ENCODE measurements around the gene DIAPH2. TPM values are rescaled to one million over a fixed set of nuclear protein-coding genes. Genes with fewer than 3 reads are reported as not detected.

Gene DIAPH2
- total RNA-seq, 2 donors from 2014 or later, result 19.1 to 31.9 TPM

GRCh38 chrX:97636473-97637140 lies 952.0 kb downstream of the DIAPH2 start:
- Histone ChIP-seq H3K27me3 (no peaks in the 10 kb centered on the region), H3K36me3 (no peaks in the 10 kb centered on the region), H3K27ac (no peak overlapping the region), H3K4me1 (no peaks in the 10 kb centered on the region), H3K9ac (ENCODE audit: low read depth in 2 of 2, low read length in 2 of 2) (no peak overlapping the region), H3K9me3 (no peaks in the 10 kb centered on the region), H3K4me3 (no peak overlapping the region)
- no peak for DNase-seq
- TF ChIP-seq CTCF (IDR thresholded peaks at IDR 0.05), result no peak
- intact Hi-C loops (cut with DNase I), result no loop called here

DNA sequence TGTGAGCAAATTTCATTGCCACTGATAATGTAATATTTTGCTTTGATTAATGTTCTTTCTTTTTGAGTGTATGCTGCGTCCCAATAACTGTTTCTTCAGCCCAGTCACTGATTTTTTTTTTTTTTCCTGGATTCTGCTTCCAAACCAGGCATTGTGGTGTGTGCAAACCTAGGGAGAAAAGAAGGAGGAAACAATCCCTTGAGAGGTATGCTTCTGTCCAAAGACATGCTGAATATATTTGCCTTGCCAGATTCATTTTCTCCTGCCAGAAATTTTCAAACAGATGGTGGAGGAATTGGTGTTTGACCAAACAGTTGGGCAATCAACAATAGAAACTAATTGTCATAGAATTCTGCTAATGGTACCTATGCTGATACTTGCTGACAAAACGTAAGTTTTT lies 952.6 kb downstream of the DIAPH2 start:
- Histone ChIP-seq H3K27me3 (no peaks in the 10 kb centered on the region), H3K4me3 (no peak overlapping the region), H3K27ac (no peak overlapping the region), H3K36me3 (no peaks in the 10 kb centered on the region), H3K4me1 (no peaks in the 10 kb centered on the region), H3K9me3 (no peaks in the 10 kb centered on the region), H3K9ac (ENCODE audit: low read depth in 2 of 2, low read length in 2 of 2) (no peak overlapping the region)
- intact Hi-C loops (cut with DNase I), result no loop called here
- TF ChIP-seq CTCF (IDR thresholded peaks at IDR 0.05), result no peak
- no peak for DNase-seq

GRCh38 chrX:97638621-97639020 lies 954.0 kb downstream of the DIAPH2 start:
- H3K4me1 ChIP-seq, result no peaks in the 10 kb centered on the region
- no peak overlapping the region for H3K9ac ChIP-seq (ENCODE audit: low read depth in 2 of 2, low read length in 2 of 2)
- TF ChIP-seq CTCF (IDR thresholded peaks at IDR 0.05), result no peak
- no peaks in the 10 kb centered on the region for H3K36me3 ChIP-seq
- no peaks in the 10 kb centered on the region for H3K9me3 ChIP-seq
- DNase-seq, result no peak
- no peak overlapping the region for H3K4me3 ChIP-seq
- H3K27me3 ChIP-seq, result no peaks in the 10 kb centered on the region
- H3K27ac ChIP-seq, result no peak overlapping the region
- intact Hi-C loops (cut with DNase I), result no loop called here

DNA sequence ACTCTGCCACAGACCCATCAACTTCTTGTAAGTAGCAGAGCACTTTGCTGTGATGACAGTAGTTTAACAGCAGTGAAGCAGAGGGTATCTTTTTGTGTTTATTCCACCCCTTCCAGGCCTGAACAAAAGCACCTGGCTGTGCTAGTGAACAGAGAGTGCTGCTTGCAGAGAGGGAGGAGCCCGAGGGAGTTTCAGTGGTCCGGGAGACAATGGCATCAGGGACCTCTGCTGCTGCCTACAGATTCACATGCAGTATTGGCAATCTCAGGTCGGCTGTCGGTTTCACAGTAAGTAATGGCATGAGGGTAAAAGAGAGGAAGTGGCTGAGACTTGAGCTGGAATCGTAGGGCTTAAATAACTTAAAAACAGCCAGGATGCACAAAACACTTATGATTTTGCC lies 954.9 kb downstream of the DIAPH2 start:
- no peaks in the 10 kb centered on the region for H3K36me3 ChIP-seq
- intact Hi-C loops (cut with DNase I), result no loop called here

More for the DNA sequence above, 954.9 kb downstream of the DIAPH2 start:
- TF ChIP-seq CTCF (IDR thresholded peaks at IDR 0.05), result no peak
- DNase-seq, result no peak
- no peaks in the 10 kb centered on the region for H3K4me1 ChIP-seq
- no peak overlapping the region for H3K4me3 ChIP-seq
- H3K27ac ChIP-seq, result no peak overlapping the region
- H3K9ac ChIP-seq (ENCODE audit: low read depth in 2 of 2, low read length in 2 of 2), result no peak overlapping the region
- no peaks in the 10 kb centered on the region for H3K9me3 ChIP-seq
- no peaks in the 10 kb centered on the region for H3K27me3 ChIP-seq

Other genes with a start within 250 kb of the DIAPH2 start
- gene RPA4, start 199.1 kb downstream of the DIAPH2 start, total RNA-seq, result 1 to 10 TPM; 1.0 to 1.5 TPM